GM23338 (cell line): ENCODE results near the gene COL24A1. TPM values are rescaled to one million over a fixed set of nuclear protein-coding genes. Genes with fewer than 3 reads are reported as not detected.

Source experiments
- ATAC-seq: fragments of 200-7000 bp; cut with Tn5 transposase; 3 replicates; pipeline ENCODE4 v1.9.1; 2020
- DNase-seq: peaks from one replicate; pipeline ENCODE4 v3.0.0-alpha.2; 2015; ENCODE audit warnings: low spot score
- H2AFZ ChIP-seq: fragments of 200-600 bp; sonication (generic); 2 replicates; pipeline ENCODE4 v1.8.0; 2016; ENCODE audit warnings: antibody characterized with exemption, mild to moderate bottlenecking, moderate library complexity
- H3F3A ChIP-seq: fragments of 200-600 bp; sonication (generic); replicated peaks from 2 replicates; pipeline ENCODE4 v1.8.0; 2017; ENCODE audit warnings: antibody characterized with exemption, mixed run types, low read depth
- H3K27ac ChIP-seq: fragments of 200-600 bp; sonication (generic); 2 replicates; pipeline ENCODE4 v1.6.1; 2016; ENCODE audit warnings: low read depth
- H3K27me3 ChIP-seq: fragments of 200-600 bp; sonication (generic); 2 replicates; pipeline ENCODE4 v1.8.0; 2016; ENCODE audit warnings: mild to moderate bottlenecking, mixed run types, moderate library complexity; ENCODE audit not compliant: insufficient read depth
- H3K36me3 ChIP-seq: fragments of 200-600 bp; sonication (generic); 2 replicates; pipeline ENCODE4 v1.8.0; 2016; ENCODE audit warnings: mild to moderate bottlenecking; ENCODE audit not compliant: insufficient read depth
- H3K4me1 ChIP-seq: fragments of 200-600 bp; sonication (generic); 2 replicates; pipeline ENCODE4 v1.8.0; 2016; ENCODE audit warnings: mild to moderate bottlenecking, moderate library complexity; ENCODE audit not compliant: insufficient read depth
- H3K4me2 ChIP-seq: fragments of 200-600 bp; sonication (generic); 2 replicates; pipeline ENCODE4 v1.7.1; 2017; ENCODE audit warnings: mixed run types
- H3K4me3 ChIP-seq: fragments of 200-600 bp; sonication (generic); 2 replicates; pipeline ENCODE4 v1.6.1; 2016; ENCODE audit warnings: mixed run types
- H3K79me2 ChIP-seq: fragments of 200-600 bp; sonication (generic); replicated peaks from 2 replicates; pipeline ENCODE4 v1.8.0; 2017; ENCODE audit warnings: mild to moderate bottlenecking; ENCODE audit not compliant: insufficient read depth
- H3K9me2 ChIP-seq: fragments of 200-600 bp; sonication (generic); 2 replicates; pipeline ENCODE4 v1.8.0; 2017; ENCODE audit not compliant: insufficient read depth
- H4K20me1 ChIP-seq: fragments of 200-600 bp; sonication (generic); replicated peaks from 2 replicates; pipeline ENCODE4 v1.8.0; 2017; ENCODE audit warnings: mild to moderate bottlenecking; ENCODE audit not compliant: insufficient read depth
- H3K27ac Mint-ChIP-seq: 2 replicates; pipeline ENCODE4 v1.8.0; 2020; ENCODE audit warnings: inconsistent platforms, mild to moderate bottlenecking, moderate library complexity, mixed read lengths
- H3K27me3 Mint-ChIP-seq: 3 replicates; pipeline ENCODE4 v1.8.0; 2022; ENCODE audit warnings: low read depth, mild to moderate bottlenecking, moderate library complexity, mixed read lengths, inconsistent platforms; ENCODE audit not compliant: insufficient read depth, poor library complexity
- H3K36me3 Mint-ChIP-seq: 3 replicates; pipeline ENCODE4 v1.8.0; 2021; ENCODE audit warnings: low read depth, mild to moderate bottlenecking, inconsistent platforms, moderate library complexity, mixed read lengths
- H3K4me1 Mint-ChIP-seq: 3 replicates; pipeline ENCODE4 v1.8.0; 2020; ENCODE audit warnings: mild to moderate bottlenecking, inconsistent platforms, mixed read lengths
- H3K4me3 Mint-ChIP-seq: 3 replicates; pipeline ENCODE4 v1.8.0; 2021; ENCODE audit warnings: moderate library complexity, mild to moderate bottlenecking, inconsistent platforms, mixed read lengths
- H3K9me3 Mint-ChIP-seq: 3 replicates; pipeline ENCODE4 v1.8.0; 2020; ENCODE audit warnings: moderate library complexity, mild to moderate bottlenecking, inconsistent platforms, mixed read lengths
- CREB1 ChIP-seq: fragments of 250-450 bp; sonication (Bioruptor Pico); IDR thresholded peaks from 2 replicates; pipeline ENCODE4 v1.5.0; 2020; ENCODE audit warnings: low read depth, mild to moderate bottlenecking, moderate library complexity
- CTCF ChIP-seq, 2 experiments: fragments of 200-600 bp in 1 of 2; sonication (generic) in 1 of 2; conservative IDR thresholded peaks; 2 replicates each; pipeline versions ENCODE4 v1.5.1 to v1.6.1; 2016 to 2017; ENCODE audit warnings: antibody characterized with exemption in 2 of 2, low read depth in 2 of 2, mild to moderate bottlenecking in 2 of 2, moderate library complexity in 1 of 2
- ETS1 ChIP-seq: IDR thresholded peaks from 2 replicates; pipeline ENCODE4 v1.6.1; 2016; ENCODE audit warnings: antibody characterized with exemption
- EZH2 ChIP-seq: fragments of 200-600 bp; sonication (generic); IDR thresholded peaks from one replicate; pipeline ENCODE4 v1.8.0; 2017; ENCODE audit warnings: antibody characterized with exemption, mild to moderate bottlenecking, low read depth; ENCODE audit not compliant: unreplicated experiment
- EZH2phosphoT487 ChIP-seq: fragments of 200-600 bp; sonication (generic); IDR thresholded peaks from one replicate; pipeline ENCODE4 v1.8.1; 2018; ENCODE audit warnings: antibody characterized with exemption; ENCODE audit not compliant: unreplicated experiment
- JUNB ChIP-seq: IDR thresholded peaks from one replicate; pipeline ENCODE4 v1.6.1; 2016; ENCODE audit warnings: antibody characterized with exemption; ENCODE audit not compliant: unreplicated experiment
- NANOG ChIP-seq: IDR thresholded peaks from 2 replicates; pipeline ENCODE4 v1.6.1; 2016; ENCODE audit warnings: antibody characterized with exemption, borderline replicate concordance
- POLR2AphosphoS5 ChIP-seq: IDR thresholded peaks from 2 replicates; pipeline ENCODE4 v1.6.1; 2016; ENCODE audit warnings: antibody characterized with exemption, low read depth
- REST ChIP-seq: IDR thresholded peaks from one replicate; pipeline ENCODE4 v1.6.1; 2018; ENCODE audit warnings: antibody characterized with exemption; ENCODE audit not compliant: unreplicated experiment
- STAT1 ChIP-seq: IDR thresholded peaks from one replicate; pipeline ENCODE4 v1.6.1; 2016; ENCODE audit warnings: antibody characterized with exemption; ENCODE audit not compliant: unreplicated experiment
- ZNF114 ChIP-seq: fragments of 250-450 bp; sonication (Bioruptor Pico); IDR thresholded peaks from 2 replicates; pipeline ENCODE4 v1.5.0; 2020; ENCODE audit warnings: mild to moderate bottlenecking, moderate library complexity
- ZNF331 ChIP-seq: fragments of 250-450 bp; sonication (Bioruptor Pico); IDR thresholded peaks from 2 replicates; pipeline ENCODE4 v1.5.0; 2020; ENCODE audit warnings: low read depth, mild to moderate bottlenecking, moderate library complexity
- ZNF462 ChIP-seq: fragments of 250-450 bp; sonication (Bioruptor Pico); IDR thresholded peaks from 2 replicates; pipeline ENCODE4 v1.5.0; 2020; ENCODE audit warnings: mild to moderate bottlenecking, moderate library complexity
- polyA plus RNA-seq: library from polyadenylated mRNA; unstranded; fragments of >200 nt; fragmentation: Nextera tagmentation; extraction: Ambion mirVana; gene quantifications from 2 replicates; pipeline ENCODE4 v1.2.1, GENCODE V29; 2016
- total RNA-seq: library from RNA; depleted of rRNA; stranded (reverse); fragments of >200 nt; shearing (Covaris generic); gene quantifications from 2 replicates; pipeline ENCODE4 v1.2.3, GENCODE V29; 2014

COL24A1 gene
- total and polyA plus RNA-seq, 2 experiments from 2014 or later: 1.2 to 2.1 TPM

GRCh38 chr1:85818371-85818770 lies 338.2 kb downstream of the COL24A1 start:
- Mint-ChIP-seq H3K27ac (peak overlapping the region; percentile 78), H3K27me3 (no peaks in the 10 kb centered on the region), H3K4me1 (peaks cover 20% of the 10 kb centered on the region), H3K4me3 (no peak overlapping the region), H3K36me3 (no peaks in the 10 kb centered on the region), H3K9me3 (no peaks in the 10 kb centered on the region)
- H3K27ac ChIP-seq: no peak overlapping the region
- H2AFZ ChIP-seq: no peak overlapping the region
- no peaks in the 10 kb centered on the region for H3K79me2 ChIP-seq
- H3F3A ChIP-seq: no peaks in the 10 kb centered on the region
- 0 out of 2 replicates have a peak, but pooled peaks cover 5% of the 10 kb centered on the region for H3K9me2 ChIP-seq
- TF ChIP-seq JUNB (no peak), ETS1 (no peak), NANOG (no peak), POLR2AphosphoS5 (no peak), ZNF331 (no peak), EZH2 (no peak), EZH2phosphoT487 (no peak), STAT1 (no peak), CREB1 (CRISPR knock-in tag) (no peak), ZNF114 (no peak), REST (no peak), CTCF (conservative IDR thresholded peaks at IDR 0.05; ENCODE audit: low read depth in 2 of 2) (no peak), ZNF462 (CRISPR knock-in tag) (no peak)
- no peak; the same call in 2 of the 3 replicates for ATAC-seq
- H3K27me3 ChIP-seq: no peaks in the 10 kb centered on the region
- no peaks in the 10 kb centered on the region for H3K36me3 ChIP-seq
- no peak overlapping the region for H3K4me3 ChIP-seq
- H4K20me1 ChIP-seq: no peaks in the 10 kb centered on the region
- DNase-seq: peak; percentile 17
- peak overlapping the region; percentile 40; the same call in 1 of the 2 replicates for H3K4me2 ChIP-seq
- H3K4me1 ChIP-seq: peaks cover 20% of the 10 kb centered on the region
